Cardiac fibroblast (primary cell): ENCODE results near the gene LMAN1.

Experiments used
- DNase-seq, 2 donors: peaks; one replicate each; pipeline versions ENCODE4 v3.0.0 to v3.0.0-alpha.2; 2010; ENCODE audit warnings: low read depth in 2 of 2
- H3K4me3 ChIP-seq, 2 donors: replicated peaks in 1 of 2; 1 replicate in 1 of 2; 2 replicates in 1 of 2; pipeline ENCODE4 v1.5.1; 2011; ENCODE audit warnings: low read depth in 2 of 2, low read length in 2 of 2, mild to moderate bottlenecking in 2 of 2, moderate library complexity in 1 of 2
- TF ChIP-seq, protein P1 (sequence below): IDR thresholded peaks from one replicate; pipeline ENCODE4 v1.5.1; 2011; ENCODE audit warnings: low read depth, mild to moderate bottlenecking, low read length, inconsistent platforms

LMAN1 gene

DNA sequence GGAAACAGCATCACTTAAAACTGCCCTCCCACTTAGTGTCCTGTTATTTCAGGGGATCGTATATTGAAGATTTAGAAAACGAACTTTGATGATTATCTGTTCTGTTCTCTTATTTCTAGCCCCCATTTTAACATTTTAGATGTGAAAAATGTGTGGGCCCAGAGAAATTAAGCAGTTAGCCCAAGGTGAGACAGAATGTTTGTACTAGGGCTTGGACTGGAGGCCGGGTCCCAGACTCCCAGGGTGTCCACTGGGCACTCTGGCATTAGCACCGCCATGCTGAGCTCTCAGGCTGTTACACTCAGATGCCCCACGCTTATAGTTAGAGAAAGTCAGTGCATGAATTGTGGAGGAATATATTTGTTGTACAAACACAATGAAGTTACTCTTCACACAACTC lies 80.3 kb downstream of the LMAN1 start:
- no peak overlapping the region for H3K4me3 ChIP-seq
- TF ChIP-seq, protein P1, sequence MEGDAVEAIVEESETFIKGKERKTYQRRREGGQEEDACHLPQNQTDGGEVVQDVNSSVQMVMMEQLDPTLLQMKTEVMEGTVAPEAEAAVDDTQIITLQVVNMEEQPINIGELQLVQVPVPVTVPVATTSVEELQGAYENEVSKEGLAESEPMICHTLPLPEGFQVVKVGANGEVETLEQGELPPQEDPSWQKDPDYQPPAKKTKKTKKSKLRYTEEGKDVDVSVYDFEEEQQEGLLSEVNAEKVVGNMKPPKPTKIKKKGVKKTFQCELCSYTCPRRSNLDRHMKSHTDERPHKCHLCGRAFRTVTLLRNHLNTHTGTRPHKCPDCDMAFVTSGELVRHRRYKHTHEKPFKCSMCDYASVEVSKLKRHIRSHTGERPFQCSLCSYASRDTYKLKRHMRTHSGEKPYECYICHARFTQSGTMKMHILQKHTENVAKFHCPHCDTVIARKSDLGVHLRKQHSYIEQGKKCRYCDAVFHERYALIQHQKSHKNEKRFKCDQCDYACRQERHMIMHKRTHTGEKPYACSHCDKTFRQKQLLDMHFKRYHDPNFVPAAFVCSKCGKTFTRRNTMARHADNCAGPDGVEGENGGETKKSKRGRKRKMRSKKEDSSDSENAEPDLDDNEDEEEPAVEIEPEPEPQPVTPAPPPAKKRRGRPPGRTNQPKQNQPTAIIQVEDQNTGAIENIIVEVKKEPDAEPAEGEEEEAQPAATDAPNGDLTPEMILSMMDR = no peak
- no peak for DNase-seq
